CD4-positive, alpha-beta T cell (primary cell): ENCODE measurements around the gene YIPF3. TPM values are rescaled to one million over a fixed set of nuclear protein-coding genes. Genes with fewer than 3 reads are reported as not detected.
"Not testable (repeated sequence)": the region's sequence is repeated elsewhere in the genome, so short reads cannot be mapped to it uniquely, and the experiment has no call there.

Experiments
- ATAC-seq: fragments of 200-7000 bp; cut with Tn5 transposase; one replicate; pipeline ENCODE4 v1.10.0; 2022; ENCODE audit warnings: mild to moderate bottlenecking; ENCODE audit not compliant: poor library complexity
- CTCF ChIA-PET: fragments of 350-600 bp; sonication (Branson Sonifier 250); formaldehyde crosslinking; loops from one replicate; lab custom pipeline; 2021; ENCODE audit warnings: antibody characterized with exemption, inconsistent platforms; lab: Charles Lee
- POLR2A ChIA-PET: fragments of 350-600 bp; sonication (Branson Sonifier 250); formaldehyde crosslinking; loops from one replicate; lab custom pipeline; 2021; ENCODE audit warnings: antibody characterized with exemption, inconsistent platforms; lab: Charles Lee
- DNase-seq, 14 experiments: peaks; one replicate each; pipeline ENCODE4 v3.0.0-alpha.2; 2013 to 2020; ENCODE audit warnings: mixed read lengths in 2 of 14
- H3K27ac ChIP-seq, 2 donors: one replicate each; pipeline versions ENCODE4 v1.5.1 to v1.7.0; 2013; ENCODE audit warnings: low read length in 2 of 2, low read depth in 1 of 2, mild to moderate bottlenecking in 1 of 2
- H3K27me3 ChIP-seq, 2 experiments: 1 replicate in 1 of 2; 2 replicates in 1 of 2; pipeline versions ENCODE4 v1.6.1 to v1.7.0; 2013; ENCODE audit warnings: low read length in 2 of 2, control low read depth in 1 of 2, mild to moderate bottlenecking in 1 of 2, moderate library complexity in 1 of 2; ENCODE audit not compliant: insufficient read depth in 2 of 2, control insufficient read depth in 1 of 2
- H3K36me3 ChIP-seq: one replicate; pipeline ENCODE4 v1.6.1; 2013; ENCODE audit warnings: low read length, control low read depth; ENCODE audit not compliant: insufficient read depth
- H3K4me1 ChIP-seq: one replicate; pipeline ENCODE4 v1.6.1; 2013; ENCODE audit warnings: low read length, control low read depth; ENCODE audit not compliant: insufficient read depth
- H3K4me3 ChIP-seq: one replicate; pipeline ENCODE4 v1.5.1; 2013; ENCODE audit warnings: mild to moderate bottlenecking, low read length, moderate library complexity
- H3K9me3 ChIP-seq, 2 experiments: 1 replicate in 1 of 2; 2 replicates in 1 of 2; pipeline versions ENCODE4 v1.6.1 to v1.7.0; 2013; ENCODE audit warnings: low read length in 2 of 2, mild to moderate bottlenecking in 2 of 2, control low read depth in 1 of 2, moderate library complexity in 1 of 2; ENCODE audit not compliant: control insufficient read depth in 1 of 2, insufficient read depth in 1 of 2
- H3K27ac Mint-ChIP-seq: one replicate; pipeline ENCODE4 v1.8.0; 2020; ENCODE audit warnings: mixed read lengths
- H3K27me3 Mint-ChIP-seq: one replicate; pipeline ENCODE4 v1.8.0; 2021; ENCODE audit warnings: mixed read lengths
- H3K36me3 Mint-ChIP-seq: one replicate; pipeline ENCODE4 v1.8.0; 2021; ENCODE audit warnings: low read depth, mixed read lengths
- H3K4me1 Mint-ChIP-seq: one replicate; pipeline ENCODE4 v1.8.0; 2021; ENCODE audit warnings: low read depth, mixed read lengths
- H3K4me3 Mint-ChIP-seq: one replicate; pipeline ENCODE4 v1.8.0; 2020; ENCODE audit warnings: mild to moderate bottlenecking, mixed read lengths
- H3K9me3 Mint-ChIP-seq: one replicate; pipeline ENCODE4 v1.8.0; 2020; ENCODE audit warnings: mixed read lengths
- CTCF ChIP-seq: fragments of 200-600 bp; IDR thresholded peaks from one replicate; pipeline ENCODE4 v1.8.0; 2022; ENCODE audit warnings: antibody characterized with exemption, mild to moderate bottlenecking
- intact Hi-C, 2 experiments: fragments of 100-400 bp; cut with DNase I in 1 of 2; cut with micrococcal nuclease in 1 of 2; formaldehyde crosslinking; loops; one replicate each; pipeline versions ENCODE4 v1.15.1 to v1.9.0; 2023 to 2025; cut with DNase I, micrococcal nuclease
- total RNA-seq, 174 experiments: library from RNA in 2 of 174; stranded (reverse) in 2 of 174; gene quantifications; one replicate each; pipeline ENCODE4 v1.2.3 and lab custom pipeline; 2021 to 2026

Gene YIPF3
- total RNA-seq, 2 experiments from 2014 or later: 36.5 to 37.9 TPM

GRCh38 chr6:43467752-43468151 lies 49.0 kb downstream of the YIPF3 start:
- ATAC-seq (no peak), DNase-seq (no peak)
- Histone ChIP-seq H3K27me3 (peaks cover 11% of the 10 kb centered on the region in 2 experiments), H3K4me1 (no peaks in the 10 kb centered on the region), H3K27ac (no peak overlapping the region), H3K36me3 (no peaks in the 10 kb centered on the region), H3K4me3 (no peak overlapping the region), H3K9me3 (no peaks in the 10 kb centered on the region)
- Mint-ChIP-seq H3K4me1 (no peaks in the 10 kb centered on the region), H3K4me3 (no peak overlapping the region), H3K9me3 (no peaks in the 10 kb centered on the region), H3K36me3 (no peaks in the 10 kb centered on the region), H3K27me3 (peaks cover 38% of the 10 kb centered on the region), H3K27ac (no peak overlapping the region)
- ChIA-PET POLR2A (no interaction called here), CTCF (no interaction called here)
- no peak for TF ChIP-seq CTCF
- intact Hi-C loops: no loop called here

GRCh38 chr6:43467265-43467664 lies 49.5 kb downstream of the YIPF3 start:
- peaks cover 43% of the 10 kb centered on the region for H3K27me3 Mint-ChIP-seq
- intact Hi-C loops, H3K27ac Mint-ChIP-seq, H3K9me3 Mint-ChIP-seq, DNase-seq, H3K4me3 Mint-ChIP-seq, ATAC-seq, CTCF ChIA-PET, POLR2A ChIA-PET, H3K4me1 Mint-ChIP-seq, H3K4me1 ChIP-seq, H3K9me3 ChIP-seq, H3K36me3 ChIP-seq, H3K36me3 Mint-ChIP-seq, H3K4me3 ChIP-seq, H3K27ac ChIP-seq: not testable (repeated sequence)
- peaks cover 11% of the 10 kb centered on the region in 2 experiments for H3K27me3 ChIP-seq

- CTCF ChIA-PET: no interaction called here
- no peaks in the 10 kb centered on the region for H3K9me3 ChIP-seq
- peaks cover 46% of the 10 kb centered on the region for H3K27me3 Mint-ChIP-seq
- H3K4me1 Mint-ChIP-seq: no peaks in the 10 kb centered on the region
- H3K36me3 Mint-ChIP-seq: no peaks in the 10 kb centered on the region
- H3K36me3 ChIP-seq: no peaks in the 10 kb centered on the region
- intact Hi-C loops: no loop called here
- ATAC-seq (no peak), DNase-seq (no peak)
- no peaks in the 10 kb centered on the region for H3K4me1 ChIP-seq
- no peak overlapping the region for H3K27ac ChIP-seq
- H3K9me3 Mint-ChIP-seq: no peaks in the 10 kb centered on the region
- no peak overlapping the region for H3K4me3 ChIP-seq
- H3K27me3 ChIP-seq: peaks cover 11% of the 10 kb centered on the region in 2 experiments
- no peak for TF ChIP-seq CTCF
- no peak overlapping the region for H3K4me3 Mint-ChIP-seq
- POLR2A ChIA-PET: no interaction called here
- no peak overlapping the region for H3K27ac Mint-ChIP-seq
Observed at GRCh38 chr6:43465948-43466347, 50.8 kb downstream of the YIPF3 start.

GRCh38 chr6:43464337-43464736 lies 52.4 kb downstream of the YIPF3 start:
- H3K27me3 Mint-ChIP-seq: peaks cover 40% of the 10 kb centered on the region
- POLR2A ChIA-PET: no interaction called here
- Histone ChIP-seq H3K27me3 (peaks cover 10 to 11% of the 10 kb centered on the region in 2 experiments), H3K4me3 (no peak overlapping the region), H3K27ac (no peak overlapping the region), H3K9me3 (no peaks in the 10 kb centered on the region), H3K4me1 (no peaks in the 10 kb centered on the region), H3K36me3 (no peaks in the 10 kb centered on the region)
- DNase-seq (no peak), ATAC-seq (no peak)
- H3K9me3 Mint-ChIP-seq: no peaks in the 10 kb centered on the region
- H3K27ac Mint-ChIP-seq: no peak overlapping the region
- no peak for TF ChIP-seq CTCF
- no peaks in the 10 kb centered on the region for H3K4me1 Mint-ChIP-seq
- H3K4me3 Mint-ChIP-seq: no peak overlapping the region
- intact Hi-C loops: no loop called here
- CTCF ChIA-PET: no interaction called here
- H3K36me3 Mint-ChIP-seq: no peaks in the 10 kb centered on the region
